ENCODE data around the gene C19orf47.
"Not testable (repeated sequence)": the region's sequence is repeated elsewhere in the genome, so short reads cannot be mapped to it uniquely, and the experiment has no call there.

C19orf47 gene

GRCh38 chr19:40371802-40372122, 23.6 kb upstream of the C19orf47 start:
- H3K4me1 ChIP-seq (ENCODE audit: control insufficient read depth, insufficient read depth, low read length) = no peaks in the 10 kb centered on the region
- no peaks in the 10 kb centered on the region for H3K27me3 ChIP-seq (ENCODE audit: control insufficient read depth, insufficient read depth, low read length)
- H3K36me3 ChIP-seq (ENCODE audit: insufficient read depth, low read length) = peaks cover 45% of the 10 kb centered on the region
- H3K4me3 ChIP-seq (ENCODE audit: low read length) = no peak overlapping the region
- no peaks in the 10 kb centered on the region for H3K9me3 ChIP-seq (replicated peaks; ENCODE audit: low read length)
- no peak overlapping the region for H3K4me2 ChIP-seq (ENCODE audit: low read length)
- no peak overlapping the region for H3K9ac ChIP-seq (ENCODE audit: low read depth, low read length)

- Histone ChIP-seq H3K27me3 (ENCODE audit: control insufficient read depth, insufficient read depth, low read length) (no peaks in the 10 kb centered on the region), H3K9me3 (replicated peaks; ENCODE audit: low read length) (no peaks in the 10 kb centered on the region), H3K9ac (ENCODE audit: low read depth, low read length) (no peak overlapping the region), H3K4me2 (ENCODE audit: low read length) (no peak overlapping the region), H3K4me3 (ENCODE audit: low read length) (no peak overlapping the region), H3K4me1 (ENCODE audit: control insufficient read depth, insufficient read depth, low read length) (no peaks in the 10 kb centered on the region), H3K36me3 (ENCODE audit: insufficient read depth, low read length) (peaks cover 45% of the 10 kb centered on the region)
Observed at GRCh38 chr19:40370997-40371801, 23.0 kb upstream of the C19orf47 start.

- H3K4me2 ChIP-seq (ENCODE audit: low read length); H3K4me1 ChIP-seq (ENCODE audit: control insufficient read depth, insufficient read depth, low read length); H3K9ac ChIP-seq (ENCODE audit: low read depth, low read length); H3K27me3 ChIP-seq (ENCODE audit: control insufficient read depth, insufficient read depth, low read length); H3K4me3 ChIP-seq (ENCODE audit: low read length); H3K9me3 ChIP-seq (replicated peaks; ENCODE audit: low read length): not testable (repeated sequence)
- peaks cover 45% of the 10 kb centered on the region for H3K36me3 ChIP-seq (ENCODE audit: insufficient read depth, low read length)
Observed at GRCh38 chr19:40370253-40370652, 22.1 kb upstream of the C19orf47 start.

GRCh38 chr19:40369797-40370196, 21.6 kb upstream of the C19orf47 start:
- Histone ChIP-seq H3K4me2 (ENCODE audit: low read length) (no peak overlapping the region), H3K4me3 (ENCODE audit: low read length) (no peak overlapping the region), H3K4me1 (ENCODE audit: control insufficient read depth, insufficient read depth, low read length) (no peaks in the 10 kb centered on the region), H3K9ac (ENCODE audit: low read depth, low read length) (no peak overlapping the region), H3K9me3 (replicated peaks; ENCODE audit: low read length) (no peaks in the 10 kb centered on the region), H3K27me3 (ENCODE audit: control insufficient read depth, insufficient read depth, low read length) (no peaks in the 10 kb centered on the region), H3K36me3 (ENCODE audit: insufficient read depth, low read length) (peaks cover 45% of the 10 kb centered on the region)

GRCh38 chr19:40367577-40368434, 19.6 kb upstream of the C19orf47 start:
- Histone ChIP-seq H3K4me2 (ENCODE audit: low read length) (no peak overlapping the region), H3K9me3 (replicated peaks; ENCODE audit: low read length) (no peaks in the 10 kb centered on the region), H3K9ac (ENCODE audit: low read depth, low read length) (no peak overlapping the region), H3K4me1 (ENCODE audit: control insufficient read depth, insufficient read depth, low read length) (peaks cover 3% of the 10 kb centered on the region), H3K4me3 (ENCODE audit: low read length) (no peak overlapping the region), H3K36me3 (ENCODE audit: insufficient read depth, low read length) (peaks cover 34% of the 10 kb centered on the region), H3K27me3 (ENCODE audit: control insufficient read depth, insufficient read depth, low read length) (no peaks in the 10 kb centered on the region)

DNA sequence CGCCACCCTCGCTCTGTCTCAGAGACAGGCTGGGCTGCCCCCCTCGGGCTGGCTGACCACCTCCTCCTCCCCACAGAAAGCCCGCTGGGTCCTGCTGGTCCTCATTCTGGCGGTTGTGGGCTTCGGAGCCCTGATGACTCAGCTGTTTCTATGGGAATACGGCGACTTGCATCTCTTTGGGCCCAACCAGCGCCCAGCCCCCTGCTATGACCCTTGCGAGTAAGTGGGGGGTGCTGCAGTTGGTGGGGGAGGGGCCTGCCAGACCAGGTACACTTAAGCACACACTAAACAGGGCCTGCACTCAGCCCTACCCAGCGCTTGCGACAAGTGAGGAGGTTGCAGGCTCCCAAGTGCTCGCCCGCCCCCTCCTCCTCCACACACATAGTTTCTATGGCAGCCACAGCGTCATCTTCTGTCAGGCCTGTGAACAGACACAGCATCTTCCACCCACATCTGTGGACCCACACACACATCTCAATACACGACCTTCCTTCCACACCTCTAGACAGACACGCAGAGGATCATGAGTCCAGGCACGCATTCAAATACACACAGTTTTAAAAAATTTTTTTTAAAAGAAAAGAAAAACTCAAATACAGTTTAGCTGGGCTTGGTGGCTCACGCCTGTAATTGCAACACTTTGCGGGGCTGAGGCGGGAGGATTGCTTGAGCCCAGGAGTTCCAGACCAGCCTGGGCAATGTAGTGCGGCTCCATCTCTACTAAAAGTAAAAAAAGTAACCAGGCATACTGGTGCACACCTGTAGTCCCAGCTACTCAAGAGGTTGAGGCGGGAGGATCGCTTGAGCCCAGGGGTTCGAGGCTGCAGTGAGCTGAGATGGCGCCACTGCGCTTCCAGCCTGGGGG, 18.7 kb upstream of the C19orf47 start:
- H3K9ac ChIP-seq (ENCODE audit: low read depth, low read length) = no peak overlapping the region
- H3K36me3 ChIP-seq (ENCODE audit: insufficient read depth, low read length) = peaks cover 25% of the 10 kb centered on the region
- H3K9me3 ChIP-seq (replicated peaks; ENCODE audit: low read length) = no peaks in the 10 kb centered on the region
- no peak overlapping the region for H3K4me2 ChIP-seq (ENCODE audit: low read length)
- no peak overlapping the region for H3K4me3 ChIP-seq (ENCODE audit: low read length)
- peaks cover 4% of the 10 kb centered on the region for H3K4me1 ChIP-seq (ENCODE audit: control insufficient read depth, insufficient read depth, low read length)
- no peaks in the 10 kb centered on the region for H3K27me3 ChIP-seq (ENCODE audit: control insufficient read depth, insufficient read depth, low read length)

- H3K9me3 ChIP-seq (replicated peaks; ENCODE audit: low read length) = no peaks in the 10 kb centered on the region
- H3K4me3 ChIP-seq (ENCODE audit: low read length) = no peak overlapping the region
- no peak overlapping the region for H3K9ac ChIP-seq (ENCODE audit: low read depth, low read length)
- peaks cover 4% of the 10 kb centered on the region for H3K4me1 ChIP-seq (ENCODE audit: control insufficient read depth, insufficient read depth, low read length)
- peaks cover 19% of the 10 kb centered on the region for H3K36me3 ChIP-seq (ENCODE audit: insufficient read depth, low read length)
- H3K27me3 ChIP-seq (ENCODE audit: control insufficient read depth, insufficient read depth, low read length) = no peaks in the 10 kb centered on the region
- H3K4me2 ChIP-seq (ENCODE audit: low read length) = no peak overlapping the region
Observed at GRCh38 chr19:40365613-40366401, 17.6 kb upstream of the C19orf47 start.

DNA sequence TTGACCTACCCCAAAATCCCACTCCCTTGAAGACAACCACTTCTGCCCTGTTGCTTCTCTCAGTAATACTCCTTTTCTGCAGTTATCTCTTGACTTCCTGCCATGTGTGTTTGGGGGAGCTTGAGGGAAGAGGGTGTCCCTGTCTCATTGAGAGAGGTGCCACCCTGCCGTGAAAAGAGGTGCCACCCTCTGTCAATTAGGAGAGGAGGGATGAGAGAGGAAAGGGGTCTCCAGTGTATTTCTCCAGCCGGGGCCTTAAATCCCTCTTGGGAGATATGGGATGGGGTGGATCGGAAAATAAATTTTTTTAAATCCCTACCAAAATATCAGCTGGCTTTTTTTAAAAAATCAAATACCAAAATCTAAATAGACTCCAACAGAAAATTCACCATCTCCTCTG, 16.8 kb upstream of the C19orf47 start:
- Histone ChIP-seq H3K9ac (ENCODE audit: low read depth, low read length) (no peak overlapping the region), H3K36me3 (ENCODE audit: insufficient read depth, low read length) (peaks cover 19% of the 10 kb centered on the region), H3K27me3 (ENCODE audit: control insufficient read depth, insufficient read depth, low read length) (no peaks in the 10 kb centered on the region), H3K4me1 (ENCODE audit: control insufficient read depth, insufficient read depth, low read length) (peaks cover 4% of the 10 kb centered on the region), H3K9me3 (replicated peaks; ENCODE audit: low read length) (no peaks in the 10 kb centered on the region), H3K4me2 (ENCODE audit: low read length) (no peak overlapping the region), H3K4me3 (ENCODE audit: low read length) (no peak overlapping the region)

- no peak overlapping the region for H3K4me3 ChIP-seq (ENCODE audit: low read length)
- H3K9ac ChIP-seq (ENCODE audit: low read depth, low read length) = no peak overlapping the region
Observed at GRCh38 chr19:40363069-40363468, 14.9 kb upstream of the C19orf47 start.

DNA sequence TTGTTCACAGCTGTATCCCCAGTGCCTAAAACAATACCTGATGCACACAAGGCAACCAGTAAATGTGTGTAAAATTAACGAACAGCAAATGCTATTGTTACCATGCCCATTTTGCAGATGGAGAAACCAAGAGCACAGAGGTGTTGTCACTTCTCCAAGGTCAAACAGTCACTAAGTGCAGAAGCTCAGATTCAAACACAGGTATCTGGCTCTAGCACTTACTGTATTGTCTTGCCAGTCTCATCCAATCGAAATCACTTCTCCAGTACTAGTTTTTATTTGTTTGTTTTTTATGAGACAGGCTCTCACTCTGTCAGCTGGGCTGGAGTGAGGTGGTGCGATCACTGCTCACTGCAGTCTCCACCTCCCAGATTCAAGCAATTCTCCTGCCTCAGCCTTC, 14.0 kb upstream of the C19orf47 start:
- Histone ChIP-seq H3K27me3 (ENCODE audit: control insufficient read depth, insufficient read depth, low read length) (no peaks in the 10 kb centered on the region), H3K36me3 (ENCODE audit: insufficient read depth, low read length) (peaks cover 9% of the 10 kb centered on the region), H3K9ac (ENCODE audit: low read depth, low read length) (no peak overlapping the region), H3K4me3 (ENCODE audit: low read length) (no peak overlapping the region), H3K4me1 (ENCODE audit: control insufficient read depth, insufficient read depth, low read length) (peaks cover 4% of the 10 kb centered on the region), H3K9me3 (replicated peaks; ENCODE audit: low read length) (no peaks in the 10 kb centered on the region), H3K4me2 (ENCODE audit: low read length) (no peak overlapping the region)

More at GRCh38 chr19:40363069-40363468, 14.9 kb upstream of the C19orf47 start:
- Histone ChIP-seq H3K27me3 (ENCODE audit: control insufficient read depth, insufficient read depth, low read length) (no peaks in the 10 kb centered on the region), H3K4me2 (ENCODE audit: low read length) (no peak overlapping the region), H3K36me3 (ENCODE audit: insufficient read depth, low read length) (peaks cover 11% of the 10 kb centered on the region), H3K4me1 (ENCODE audit: control insufficient read depth, insufficient read depth, low read length) (peaks cover 4% of the 10 kb centered on the region), H3K9me3 (replicated peaks; ENCODE audit: low read length) (no peaks in the 10 kb centered on the region)
